ENCODE data around the gene NDRG4.

Gene NDRG4

GRCh38 chr16:58493756-58494431, 6.0 kb upstream of the NDRG4 start:
- no peak for DNase-seq (ENCODE audit: extremely low read depth, low read depth)
- no peak for TF ChIP-seq CTCF (IDR thresholded peaks at IDR 0.05; ENCODE audit: low read depth, low read length, missing control alignments)
- H3K4me3 ChIP-seq (replicated peaks; ENCODE audit: low read depth, low read length), result no peak overlapping the region

GRCh38 chr16:58494981-58495520, 4.9 kb upstream of the NDRG4 start:
- no peak overlapping the region for H3K4me3 ChIP-seq (replicated peaks; ENCODE audit: low read depth, low read length)
- peak; percentile 74 for TF ChIP-seq CTCF (IDR thresholded peaks at IDR 0.05; ENCODE audit: low read depth, low read length, missing control alignments)
- peak; percentile 91 for DNase-seq (ENCODE audit: extremely low read depth, low read depth)

GRCh38 chr16:58495521-58496331, 4.2 kb upstream of the NDRG4 start:
- no peak for TF ChIP-seq CTCF (IDR thresholded peaks at IDR 0.05; ENCODE audit: low read depth, low read length, missing control alignments)
- no peak overlapping the region for H3K4me3 ChIP-seq (replicated peaks; ENCODE audit: low read depth, low read length)
- DNase-seq (ENCODE audit: extremely low read depth, low read depth), result no peak

- no peak overlapping the region for H3K4me3 ChIP-seq (replicated peaks; ENCODE audit: low read depth, low read length)
- no peak for TF ChIP-seq CTCF (IDR thresholded peaks at IDR 0.05; ENCODE audit: low read depth, low read length, missing control alignments)
- DNase-seq (ENCODE audit: extremely low read depth, low read depth), result no peak
These were observed 2.5 kb upstream of the NDRG4 start for GRCh38 chr16:58497468-58497867.

GRCh38 chr16:58497935-58498334, 2.0 kb upstream of the NDRG4 start:
- DNase-seq (ENCODE audit: extremely low read depth, low read depth), result no peak
- H3K4me3 ChIP-seq (replicated peaks; ENCODE audit: low read depth, low read length), result no peak overlapping the region
- no peak for TF ChIP-seq CTCF (IDR thresholded peaks at IDR 0.05; ENCODE audit: low read depth, low read length, missing control alignments)

- H3K4me3 ChIP-seq (replicated peaks; ENCODE audit: low read depth, low read length), result no peak overlapping the region
- no peak for TF ChIP-seq CTCF (IDR thresholded peaks at IDR 0.05; ENCODE audit: low read depth, low read length, missing control alignments)
- DNase-seq (ENCODE audit: extremely low read depth, low read depth), result no peak
These were observed 1.4 kb upstream of the NDRG4 start for GRCh38 chr16:58498341-58499091.

Data from HFF-Myc (cell line).